Effector memory CD8-positive, alpha-beta T cell (primary cell): ENCODE measurements around the gene RBM43.
"Not testable (repeated sequence)": the region's sequence is repeated elsewhere in the genome, so short reads cannot be mapped to it uniquely, and the experiment has no call there.

ENCODE experiments used
- ATAC-seq: fragments of 150-1000 bp; cut with Tn5 transposase; replicated peaks from 2 replicates; pipeline ENCODE4 v1.10.0; 2021; ENCODE audit warnings: mild to moderate bottlenecking, moderate library complexity
- DNase-seq, 3 experiments: peaks; one replicate each; pipeline ENCODE4 v3.0.0; 2021
- H3K27ac Mint-ChIP-seq, 2 donors: one replicate each; pipeline ENCODE4 v1.8.0; 2022; ENCODE audit warnings: mild to moderate bottlenecking in 2 of 2, mixed read lengths in 2 of 2, moderate library complexity in 2 of 2
- H3K27me3 Mint-ChIP-seq, 2 donors: one replicate each; pipeline ENCODE4 v1.8.0; 2022; ENCODE audit warnings: mixed read lengths in 2 of 2
- H3K36me3 Mint-ChIP-seq: one replicate; pipeline ENCODE4 v1.8.0; 2022; ENCODE audit warnings: mild to moderate bottlenecking, moderate library complexity, mixed read lengths; ENCODE audit not compliant: insufficient read depth
- H3K4me1 Mint-ChIP-seq, 2 donors: one replicate each; pipeline ENCODE4 v1.8.0; 2022; ENCODE audit warnings: low read depth in 2 of 2, mixed read lengths in 2 of 2
- H3K4me3 Mint-ChIP-seq, 2 donors: one replicate each; pipeline ENCODE4 v1.8.0; 2022; ENCODE audit warnings: mild to moderate bottlenecking in 2 of 2, mixed read lengths in 2 of 2, moderate library complexity in 2 of 2
- H3K9me3 Mint-ChIP-seq, 2 donors: one replicate each; pipeline ENCODE4 v1.8.0; 2022; ENCODE audit warnings: mixed read lengths in 2 of 2

The RBM43 gene

GRCh38 chr2:151233760-151234159, 27.9 kb downstream of the RBM43 start:
- H3K27me3 Mint-ChIP-seq = peaks cover 31 to 34% of the 10 kb centered on the region in 2 donors
- ATAC-seq, DNase-seq, H3K36me3 Mint-ChIP-seq, H3K9me3 Mint-ChIP-seq, H3K27ac Mint-ChIP-seq, H3K4me3 Mint-ChIP-seq, H3K4me1 Mint-ChIP-seq: not testable (repeated sequence)

- not testable (repeated sequence) for ATAC-seq, DNase-seq, H3K9me3 Mint-ChIP-seq, H3K36me3 Mint-ChIP-seq, H3K4me1 Mint-ChIP-seq, H3K27ac Mint-ChIP-seq, H3K4me3 Mint-ChIP-seq
- H3K27me3 Mint-ChIP-seq = peaks cover 34 to 36% of the 10 kb centered on the region in 2 donors
Measured at GRCh38 chr2:151233288-151233687, 28.4 kb downstream of the RBM43 start.

GRCh38 chr2:151230627-151231140, 31.0 kb downstream of the RBM43 start:
- Mint-ChIP-seq H3K4me1 (no peaks in the 10 kb centered on the region), H3K27ac (no peak overlapping the region), H3K36me3 (no peaks in the 10 kb centered on the region), H3K9me3 (no peaks in the 10 kb centered on the region), H3K4me3 (no peak overlapping the region), H3K27me3 (peaks cover 34 to 46% of the 10 kb centered on the region in 2 donors)
- DNase-seq (no peak), ATAC-seq (no peak)

- H3K4me3 Mint-ChIP-seq = no peak overlapping the region
- H3K27ac Mint-ChIP-seq = no peak overlapping the region
- DNase-seq (no peak), ATAC-seq (no peak)
- H3K36me3 Mint-ChIP-seq = no peaks in the 10 kb centered on the region
- no peaks in the 10 kb centered on the region for H3K9me3 Mint-ChIP-seq
- peaks cover 44 to 52% of the 10 kb centered on the region in 2 donors for H3K27me3 Mint-ChIP-seq
- H3K4me1 Mint-ChIP-seq = no peaks in the 10 kb centered on the region
Measured at GRCh38 chr2:151228847-151229512, 32.7 kb downstream of the RBM43 start.

GRCh38 chr2:151217343-151217742, 44.3 kb downstream of the RBM43 start:
- Mint-ChIP-seq H3K27me3 (peaks cover 34 to 40% of the 10 kb centered on the region in 2 donors), H3K4me1 (no peaks in the 10 kb centered on the region), H3K9me3 (no peaks in the 10 kb centered on the region), H3K27ac (no peak overlapping the region), H3K4me3 (no peak overlapping the region), H3K36me3 (no peaks in the 10 kb centered on the region)
- DNase-seq = no peak
- no peak for ATAC-seq

GRCh38 chr2:151207100-151207499, 54.6 kb downstream of the RBM43 start:
- ATAC-seq = no peak
- H3K27ac Mint-ChIP-seq = no peak overlapping the region
- DNase-seq = no peak
- H3K36me3 Mint-ChIP-seq = no peaks in the 10 kb centered on the region
- no peaks in the 10 kb centered on the region for H3K4me1 Mint-ChIP-seq
- H3K4me3 Mint-ChIP-seq = no peak overlapping the region
- peaks cover 15 to 32% of the 10 kb centered on the region in 2 donors for H3K27me3 Mint-ChIP-seq
- H3K9me3 Mint-ChIP-seq = no peaks in the 10 kb centered on the region

- ATAC-seq = no peak
- no peak for DNase-seq
- Mint-ChIP-seq H3K9me3 (no peaks in the 10 kb centered on the region), H3K4me1 (no peaks in the 10 kb centered on the region), H3K27ac (no peak overlapping the region), H3K4me3 (no peak overlapping the region), H3K27me3 (peaks cover 19 to 28% of the 10 kb centered on the region in 2 donors), H3K36me3 (no peaks in the 10 kb centered on the region)
Measured at GRCh38 chr2:151206446-151206968, 55.2 kb downstream of the RBM43 start.

GRCh38 chr2:151205571-151205970, 56.1 kb downstream of the RBM43 start:
- no peak for ATAC-seq
- peaks cover 19 to 28% of the 10 kb centered on the region in 2 donors for H3K27me3 Mint-ChIP-seq
- H3K36me3 Mint-ChIP-seq = no peaks in the 10 kb centered on the region
- H3K4me1 Mint-ChIP-seq = peaks cover 0 to 2% of the 10 kb centered on the region in 2 donors
- DNase-seq = no peak
- no peak overlapping the region for H3K4me3 Mint-ChIP-seq
- H3K27ac Mint-ChIP-seq = no peak overlapping the region
- H3K9me3 Mint-ChIP-seq = no peaks in the 10 kb centered on the region

- Mint-ChIP-seq H3K27ac (no peak overlapping the region), H3K36me3 (no peaks in the 10 kb centered on the region), H3K9me3 (no peaks in the 10 kb centered on the region), H3K27me3 (peaks cover 17 to 28% of the 10 kb centered on the region in 2 donors), H3K4me3 (no peak overlapping the region), H3K4me1 (peaks cover 0 to 3% of the 10 kb centered on the region in 2 donors)
- ATAC-seq (no peak), DNase-seq (no peak)
Measured at GRCh38 chr2:151204756-151205155, 56.9 kb downstream of the RBM43 start.

GRCh38 chr2:151200844-151201243, 60.8 kb downstream of the RBM43 start:
- H3K27ac Mint-ChIP-seq = no peak overlapping the region
- H3K9me3 Mint-ChIP-seq = no peaks in the 10 kb centered on the region
- H3K4me1 Mint-ChIP-seq = peaks cover 0 to 3% of the 10 kb centered on the region in 2 donors
- ATAC-seq (no peak), DNase-seq (no peak)
- H3K4me3 Mint-ChIP-seq = no peak overlapping the region
- H3K27me3 Mint-ChIP-seq = peaks cover 25 to 42% of the 10 kb centered on the region in 2 donors
- H3K36me3 Mint-ChIP-seq = no peaks in the 10 kb centered on the region

- H3K4me3 Mint-ChIP-seq = no peak overlapping the region
- ATAC-seq (no peak), DNase-seq (no peak)
- no peaks in the 10 kb centered on the region for H3K9me3 Mint-ChIP-seq
- no peaks in the 10 kb centered on the region for H3K36me3 Mint-ChIP-seq
- H3K27ac Mint-ChIP-seq = no peak overlapping the region
- H3K27me3 Mint-ChIP-seq = peaks cover 25 to 47% of the 10 kb centered on the region in 2 donors
- H3K4me1 Mint-ChIP-seq = peaks cover 0 to 3% of the 10 kb centered on the region in 2 donors
Measured at GRCh38 chr2:151200277-151200676, 61.4 kb downstream of the RBM43 start.

GRCh38 chr2:151198645-151199044, 63.0 kb downstream of the RBM43 start:
- H3K4me1 Mint-ChIP-seq = peaks cover 0 to 3% of the 10 kb centered on the region in 2 donors
- ATAC-seq = no peak
- H3K36me3 Mint-ChIP-seq = no peaks in the 10 kb centered on the region
- no peak overlapping the region for H3K4me3 Mint-ChIP-seq
- peaks cover 17 to 31% of the 10 kb centered on the region in 2 donors for H3K27me3 Mint-ChIP-seq
- no peak overlapping the region for H3K27ac Mint-ChIP-seq
- no peak for DNase-seq
- H3K9me3 Mint-ChIP-seq = no peaks in the 10 kb centered on the region
